Kidney (tissue), 14 donors: Measurements from ENCODE around the gene PFN3. TPM values are rescaled to one million over a fixed set of nuclear protein-coding genes. Genes with fewer than 3 reads are reported as not detected.

Source experiments
- DNase-seq, 5 donors: peaks; one replicate each; pipeline ENCODE4 v3.0.0-alpha.2; 2013 to 2020
- FAIRE-seq: peaks from 2 replicates; lab custom pipeline; 2012; peaks lifted over from hg19 to GRCh38; lab: Jason Lieb, UNC
- H3K27ac ChIP-seq, 2 donors: one replicate each; pipeline ENCODE4 v1.7.0; 2013; ENCODE audit warnings: low read depth in 2 of 2, low read length in 2 of 2, inconsistent platforms in 1 of 2
- H3K27me3 ChIP-seq: one replicate; pipeline ENCODE4 v1.7.1; 2013; ENCODE audit warnings: low read length, inconsistent platforms; ENCODE audit not compliant: control insufficient read depth, insufficient read depth
- H3K36me3 ChIP-seq, 3 donors: one replicate each; pipeline versions ENCODE4 v1.7.0 to v1.7.1; 2013; ENCODE audit warnings: low read length in 3 of 3, control low read depth in 1 of 3, inconsistent platforms in 1 of 3; ENCODE audit not compliant: insufficient read depth in 3 of 3, control insufficient read depth in 2 of 3
- H3K4me1 ChIP-seq, 3 donors: one replicate each; pipeline versions ENCODE4 v1.7.0 to v1.7.1; 2013; ENCODE audit warnings: low read length in 3 of 3, inconsistent platforms in 1 of 3, low read depth in 1 of 3; ENCODE audit not compliant: control insufficient read depth in 2 of 3, insufficient read depth in 2 of 3
- H3K4me3 ChIP-seq, 3 donors: one replicate each; pipeline versions ENCODE4 v1.7.0 to v1.8.1; 2013; ENCODE audit warnings: low read length in 3 of 3, control low read depth in 1 of 3, inconsistent platforms in 1 of 3
- H3K9ac ChIP-seq, 3 donors: one replicate each; pipeline versions ENCODE4 v1.7.0 to v1.7.1; 2013; ENCODE audit warnings: low read length in 3 of 3, control low read depth in 1 of 3, inconsistent platforms in 1 of 3
- H3K9me3 ChIP-seq, 3 donors: one replicate each; pipeline versions ENCODE4 v1.7.0 to v1.7.1; 2013; ENCODE audit warnings: low read length in 3 of 3, control low read depth in 1 of 3, inconsistent platforms in 1 of 3; ENCODE audit not compliant: control insufficient read depth in 2 of 3, insufficient read depth in 1 of 3
- CTCF ChIP-seq: IDR thresholded peaks from 3 replicates; pipeline ENCODE4 v1.5.1; 2012; ENCODE audit warnings: mild to moderate bottlenecking, moderate library complexity, borderline replicate concordance; ENCODE audit not compliant: insufficient read depth; ENCODE audit errors: extremely low read depth
- intact Hi-C: fragments of 100-400 bp; cut with DNase I; formaldehyde crosslinking; loops from one replicate; pipeline ENCODE4 v1.11.1; 2022
- polyA plus RNA-seq: library from polyadenylated mRNA; stranded (reverse); fragments of 350-450 nt; fragmentation: Illumina TruSeq; extraction: RNeasy Lipid Tissue Mini Kit (QIAGEN cat#74804); gene quantifications from one replicate; pipeline ENCODE4 v1.2.3, GENCODE V29; 2014; ENCODE audit warnings: low read depth, low replicate concordance; ENCODE audit not compliant: insufficient read depth
- total RNA-seq: library from RNA; stranded (reverse); fragmentation: NEBNext Ultra II Directional; extraction: Animal tissue kit (Norgen Biotek cat#: 25700); gene quantifications from one replicate; pipeline ENCODE4 v1.2.1, GENCODE V29; 2021
- donor health status: control.
- donor health status: control.
- donor health status: control.
- donor health status: control.
- donor health status: control.
- donor health status: DM: yes; HTN: yes; CAD: no.
- donor health status: Normal renal cell carcinoma (clear cell type).

PFN3 gene
- total and polyA plus RNA-seq, 2 donors from 2014 or later = not detected

GRCh38 chr5:177427919-177428573 is 27.6 kb upstream of the PFN3 start:
- H3K4me3 ChIP-seq = peak overlapping the region; percentile 53 to 80 (median 69)
- H3K9me3 ChIP-seq = no peaks in the 10 kb centered on the region
- DNase-seq = peak in 1 of 5 donors; percentile 54
- peak overlapping the region in 1 of 3 donors; percentile 93 for H3K9ac ChIP-seq
- H3K36me3 ChIP-seq = peaks cover 0 to 2% (median 0%) of the 10 kb centered on the region in 3 donors
- no peak for TF ChIP-seq CTCF
- no peaks in the 10 kb centered on the region for H3K27me3 ChIP-seq
- intact Hi-C loops = no loop called here
- peaks cover 3 to 17% (median 16%) of the 10 kb centered on the region in 3 donors for H3K4me1 ChIP-seq
- FAIRE-seq = no peak
- H3K27ac ChIP-seq = no peak overlapping the region

GRCh38 chr5:177427211-177427822 is 26.9 kb upstream of the PFN3 start:
- no peak for TF ChIP-seq CTCF
- DNase-seq (no peak), FAIRE-seq (no peak)
- peak overlapping the region; percentile 42 to 93 (median 50) for H3K9ac ChIP-seq
- no peaks in the 10 kb centered on the region for H3K9me3 ChIP-seq
- peak overlapping the region; percentile 53 to 80 (median 69) for H3K4me3 ChIP-seq
- peak overlapping the region in 1 of 2 donors; percentile 80 for H3K27ac ChIP-seq
- peaks cover 0 to 2% (median 0%) of the 10 kb centered on the region in 3 donors for H3K36me3 ChIP-seq
- H3K27me3 ChIP-seq = no peaks in the 10 kb centered on the region
- H3K4me1 ChIP-seq = peaks cover 3 to 17% (median 16%) of the 10 kb centered on the region in 3 donors
- intact Hi-C loops = no loop called here

- H3K9ac ChIP-seq = peak within 1 kb of the TSS; percentile 50 to 93 (median 62)
- intact Hi-C loops = no loop called here
- TF ChIP-seq CTCF = no peak
Observed at GRCh38 chr5:177426566-177427210, 26.2 kb upstream of the PFN3 start, which contains the start of gene GRK6. GRK6 (plus strand) TSS chr5:177426676; CDS start chr5:177426846, 170 bp downstream.

More at GRCh38 chr5:177426566-177427210, 26.2 kb upstream of the PFN3 start, which contains the start of gene GRK6:
- peak; percentile 50 to 91 (median 76) for DNase-seq
- Histone ChIP-seq H3K36me3 (peaks cover 0 to 2% (median 0%) of the 10 kb centered on the region in 3 donors), H3K27me3 (no peaks in the 10 kb centered on the region), H3K9me3 (no peaks in the 10 kb centered on the region), H3K4me1 (peaks cover 3 to 17% (median 16%) of the 10 kb centered on the region in 3 donors), H3K4me3 (peak within 1 kb of the TSS; percentile 71 to 80 (median 75)), H3K27ac (peak within 1 kb of the TSS; percentile 98)
- no peak for FAIRE-seq
